ENCODE measurements around the gene ARID5B. TPM values are rescaled to one million over a fixed set of nuclear protein-coding genes. Genes with fewer than 3 reads are reported as not detected.
A peak's percentile ranks its signal among the peaks of the same experiment; 100 is the strongest.

The ARID5B gene
- total RNA-seq, 2 experiments from 2014 or later = 49.2 to 51.3 TPM

GRCh38 chr10:61961278-61961677 lies 59.8 kb downstream of the ARID5B start:
- no peak for TF ChIP-seq CTCF (IDR thresholded peaks at IDR 0.05)
- H3K36me3 Mint-ChIP-seq (ENCODE audit: low read depth) = peaks cover 57% of the 10 kb centered on the region
- Histone ChIP-seq H3K4me1 (ENCODE audit: insufficient read depth, low read length) (peaks cover 22% of the 10 kb centered on the region), H3K4me3 (ENCODE audit: low read length) (no peak overlapping the region), H3K27ac (ENCODE audit: low read depth in 1 of 2, low read length in 2 of 2) (no peak overlapping the region), H3K36me3 (ENCODE audit: insufficient read depth, low read length) (peaks cover 12% of the 10 kb centered on the region), H3K9me3 (ENCODE audit: control insufficient read depth in 1 of 2, insufficient read depth in 1 of 2, low read length in 2 of 2) (no peaks in the 10 kb centered on the region), H3K27me3 (ENCODE audit: control insufficient read depth in 1 of 2, insufficient read depth in 2 of 2, low read length in 2 of 2) (no peaks in the 10 kb centered on the region)
- intact Hi-C loops (cut with DNase I, micrococcal nuclease) = no loop called here
- CTCF ChIA-PET = interaction anchor here (1.0 to 1.4 kb wide), 3 partner anchors 12 to 64 kb away, joined by 3 to 4 read pairs (median 3); no protein-coding TSS in a partner anchor
- POLR2A ChIA-PET = interaction anchor here (0.6 to 2.7 kb wide), 6 partner anchors 23 to 107 kb away, joined by 3 to 8 read pairs (median 6); no protein-coding TSS in a partner anchor
- peaks cover 61% of the 10 kb centered on the region for H3K4me1 Mint-ChIP-seq (ENCODE audit: low read depth)
- H3K27me3 Mint-ChIP-seq = no peaks in the 10 kb centered on the region
- ATAC-seq (ENCODE audit: poor library complexity) (peak; percentile 75), DNase-seq (peak in 10 of 14 experiments; percentile 5 to 64 (median 9))
- H3K4me3 Mint-ChIP-seq = peak overlapping the region; percentile 31
- H3K27ac Mint-ChIP-seq = peak overlapping the region; percentile 83
- peaks cover 1% of the 10 kb centered on the region for H3K9me3 Mint-ChIP-seq

- Mint-ChIP-seq H3K27me3 (no peaks in the 10 kb centered on the region), H3K4me1 (ENCODE audit: low read depth) (peaks cover 62% of the 10 kb centered on the region), H3K4me3 (no peak overlapping the region), H3K27ac (peak overlapping the region; percentile 72), H3K9me3 (peaks cover 5% of the 10 kb centered on the region), H3K36me3 (ENCODE audit: low read depth) (peaks cover 65% of the 10 kb centered on the region)
- no peak for TF ChIP-seq CTCF (IDR thresholded peaks at IDR 0.05)
- H3K4me1 ChIP-seq (ENCODE audit: insufficient read depth, low read length) = peaks cover 22% of the 10 kb centered on the region
- POLR2A ChIA-PET = interaction anchor here (1.2 to 2.7 kb wide), 4 partner anchors 24 to 63 kb away, joined by 4 to 9 read pairs (median 6); no protein-coding TSS in a partner anchor
- H3K4me3 ChIP-seq (ENCODE audit: low read length) = no peak overlapping the region
- intact Hi-C loops (cut with DNase I, micrococcal nuclease) = loop anchor here in 1 of 2 experiments (2.0 kb wide), 1 partner anchor 30 kb away; no protein-coding TSS in a partner anchor
- DNase-seq (no peak), ATAC-seq (ENCODE audit: poor library complexity) (no peak)
- H3K27me3 ChIP-seq (ENCODE audit: control insufficient read depth in 1 of 2, insufficient read depth in 2 of 2, low read length in 2 of 2) = no peaks in the 10 kb centered on the region
- peaks cover 18% of the 10 kb centered on the region for H3K36me3 ChIP-seq (ENCODE audit: insufficient read depth, low read length)
- no peaks in the 10 kb centered on the region for H3K9me3 ChIP-seq (ENCODE audit: control insufficient read depth in 1 of 2, insufficient read depth in 1 of 2, low read length in 2 of 2)
- CTCF ChIA-PET = no interaction called here
- H3K27ac ChIP-seq (ENCODE audit: low read depth in 1 of 2, low read length in 2 of 2) = no peak overlapping the region
These were observed 61.5 kb downstream of the ARID5B start for GRCh38 chr10:61962971-61963370.

- H3K4me3 Mint-ChIP-seq = no peak overlapping the region
- DNase-seq (no peak), ATAC-seq (ENCODE audit: poor library complexity) (no peak)
- Histone ChIP-seq H3K9me3 (ENCODE audit: control insufficient read depth in 1 of 2, insufficient read depth in 1 of 2, low read length in 2 of 2) (no peaks in the 10 kb centered on the region), H3K27ac (ENCODE audit: low read depth in 1 of 2, low read length in 2 of 2) (no peak overlapping the region), H3K36me3 (ENCODE audit: insufficient read depth, low read length) (peaks cover 23% of the 10 kb centered on the region), H3K4me3 (ENCODE audit: low read length) (no peak overlapping the region), H3K4me1 (ENCODE audit: insufficient read depth, low read length) (peaks cover 22% of the 10 kb centered on the region), H3K27me3 (ENCODE audit: control insufficient read depth in 1 of 2, insufficient read depth in 2 of 2, low read length in 2 of 2) (no peaks in the 10 kb centered on the region)
- H3K4me1 Mint-ChIP-seq (ENCODE audit: low read depth) = peaks cover 64% of the 10 kb centered on the region
- ChIA-PET POLR2A (interaction anchor here (0.9 to 1.8 kb wide), 3 partner anchors 25 to 64 kb away, joined by 3 to 9 read pairs (median 4); no protein-coding TSS in a partner anchor), CTCF (interaction anchor here (1.4 kb wide), 1 partner anchor 66 kb away, joined by 3 read pairs; no protein-coding TSS in a partner anchor)
- peaks cover 5% of the 10 kb centered on the region for H3K9me3 Mint-ChIP-seq
- H3K27me3 Mint-ChIP-seq = no peaks in the 10 kb centered on the region
- no peak for TF ChIP-seq CTCF (IDR thresholded peaks at IDR 0.05)
- peaks cover 65% of the 10 kb centered on the region for H3K36me3 Mint-ChIP-seq (ENCODE audit: low read depth)
- peak overlapping the region; percentile 72 for H3K27ac Mint-ChIP-seq
- intact Hi-C loops (cut with DNase I, micrococcal nuclease) = loop anchor here in 1 of 2 experiments (2.0 kb wide), 1 partner anchor 29 kb away; no protein-coding TSS in a partner anchor
These were observed 62.2 kb downstream of the ARID5B start for GRCh38 chr10:61963669-61964058.
